ENCODE results near the gene VMAC.
"Not testable (repeated sequence)": the region's sequence is repeated elsewhere in the genome, so short reads cannot be mapped to it uniquely, and the experiment has no call there.

The VMAC gene

GRCh38 chr19:5904352-5905113 is at the start of gene VMAC:
VMAC (plus strand) TSS chr19:5904872; CDS start chr19:5904891, 19 bp downstream.
- peak within 1 kb of the TSS; percentile 97 for H3K4me3 ChIP-seq (ENCODE audit: low read length)
- no peaks in the 10 kb centered on the region for H3K27me3 ChIP-seq (ENCODE audit: control insufficient read depth, insufficient read depth, low read length)
- WGBS (ENCODE audit: insufficient coverage, insufficient read length) = no CpG with 5 or more reads among the region's 61 CpGs
- no peak within 1 kb of the TSS for H3K27ac ChIP-seq (ENCODE audit: low read length)
- DNase-seq (ENCODE audit: low read depth, low spot score) = peak; percentile 100
- H3K9me3 ChIP-seq (ENCODE audit: control insufficient read depth, insufficient read depth, low read length) = no peaks in the 10 kb centered on the region
- no peaks in the 10 kb centered on the region for H3K4me1 ChIP-seq (ENCODE audit: control insufficient read depth, insufficient read depth, low read length)
- H3K36me3 ChIP-seq (ENCODE audit: control insufficient read depth, insufficient read depth, low read length) = no peaks in the 10 kb centered on the region

GRCh38 chr19:5855151-5855550 is 49.5 kb upstream of the VMAC start:
- WGBS (ENCODE audit: insufficient coverage, insufficient read length) = no CpG with 5 or more reads among the region's 9 CpGs
- H3K4me1 ChIP-seq (ENCODE audit: control insufficient read depth, insufficient read depth, low read length); H3K27ac ChIP-seq (ENCODE audit: low read length); H3K9me3 ChIP-seq (ENCODE audit: control insufficient read depth, insufficient read depth, low read length); H3K27me3 ChIP-seq (ENCODE audit: control insufficient read depth, insufficient read depth, low read length); DNase-seq (ENCODE audit: low read depth, low spot score); H3K4me3 ChIP-seq (ENCODE audit: low read length); H3K36me3 ChIP-seq (ENCODE audit: control insufficient read depth, insufficient read depth, low read length): not testable (repeated sequence)

- DNase-seq (ENCODE audit: low read depth, low spot score) = no peak
- Histone ChIP-seq H3K36me3 (ENCODE audit: control insufficient read depth, insufficient read depth, low read length) (no peaks in the 10 kb centered on the region), H3K9me3 (ENCODE audit: control insufficient read depth, insufficient read depth, low read length) (no peaks in the 10 kb centered on the region; the same call in 1 of the 2 replicates), H3K27me3 (ENCODE audit: control insufficient read depth, insufficient read depth, low read length) (no peaks in the 10 kb centered on the region), H3K4me3 (ENCODE audit: low read length) (no peak overlapping the region), H3K4me1 (ENCODE audit: control insufficient read depth, insufficient read depth, low read length) (no peaks in the 10 kb centered on the region), H3K27ac (ENCODE audit: low read length) (no peak overlapping the region)
- WGBS (ENCODE audit: insufficient coverage, insufficient read length) = 96% methylated on average over 2 of the region's 18 CpGs
Observed at GRCh38 chr19:5857203-5858081, 47.2 kb upstream of the VMAC start.

- Histone ChIP-seq H3K27ac (ENCODE audit: low read length) (no peak overlapping the region), H3K4me3 (ENCODE audit: low read length) (no peak overlapping the region), H3K9me3 (ENCODE audit: control insufficient read depth, insufficient read depth, low read length) (no peaks in the 10 kb centered on the region), H3K27me3 (ENCODE audit: control insufficient read depth, insufficient read depth, low read length) (no peaks in the 10 kb centered on the region), H3K4me1 (ENCODE audit: control insufficient read depth, insufficient read depth, low read length) (no peaks in the 10 kb centered on the region), H3K36me3 (ENCODE audit: control insufficient read depth, insufficient read depth, low read length) (no peaks in the 10 kb centered on the region)
- no CpG with 5 or more reads among the region's 11 CpGs for WGBS (ENCODE audit: insufficient coverage, insufficient read length)
- no peak for DNase-seq (ENCODE audit: low read depth, low spot score)
Observed at GRCh38 chr19:5863030-5863665, 41.5 kb upstream of the VMAC start.

GRCh38 chr19:5864013-5864720 is 40.5 kb upstream of the VMAC start:
- Histone ChIP-seq H3K27me3 (ENCODE audit: control insufficient read depth, insufficient read depth, low read length) (no peaks in the 10 kb centered on the region), H3K4me3 (ENCODE audit: low read length) (no peak overlapping the region), H3K36me3 (ENCODE audit: control insufficient read depth, insufficient read depth, low read length) (no peaks in the 10 kb centered on the region), H3K4me1 (ENCODE audit: control insufficient read depth, insufficient read depth, low read length) (no peaks in the 10 kb centered on the region), H3K9me3 (ENCODE audit: control insufficient read depth, insufficient read depth, low read length) (no peaks in the 10 kb centered on the region), H3K27ac (ENCODE audit: low read length) (no peak overlapping the region)
- WGBS (ENCODE audit: insufficient coverage, insufficient read length) = no CpG with 5 or more reads among the region's 9 CpGs
- no peak for DNase-seq (ENCODE audit: low read depth, low spot score)

GRCh38 chr19:5864725-5865486 is 39.8 kb upstream of the VMAC start:
- H3K4me3 ChIP-seq (ENCODE audit: low read length) = no peak overlapping the region
- DNase-seq (ENCODE audit: low read depth, low spot score) = no peak
- no CpG with 5 or more reads among the region's 14 CpGs for WGBS (ENCODE audit: insufficient coverage, insufficient read length)
- H3K4me1 ChIP-seq (ENCODE audit: control insufficient read depth, insufficient read depth, low read length) = no peaks in the 10 kb centered on the region
- H3K27ac ChIP-seq (ENCODE audit: low read length) = no peak overlapping the region
- no peaks in the 10 kb centered on the region for H3K9me3 ChIP-seq (ENCODE audit: control insufficient read depth, insufficient read depth, low read length)
- no peaks in the 10 kb centered on the region for H3K27me3 ChIP-seq (ENCODE audit: control insufficient read depth, insufficient read depth, low read length)
- no peaks in the 10 kb centered on the region for H3K36me3 ChIP-seq (ENCODE audit: control insufficient read depth, insufficient read depth, low read length)

- H3K36me3 ChIP-seq (ENCODE audit: control insufficient read depth, insufficient read depth, low read length) = no peaks in the 10 kb centered on the region
- no peaks in the 10 kb centered on the region for H3K27me3 ChIP-seq (ENCODE audit: control insufficient read depth, insufficient read depth, low read length)
- no peak for DNase-seq (ENCODE audit: low read depth, low spot score)
- H3K9me3 ChIP-seq (ENCODE audit: control insufficient read depth, insufficient read depth, low read length) = no peaks in the 10 kb centered on the region
- H3K27ac ChIP-seq (ENCODE audit: low read length) = no peak overlapping the region
- H3K4me3 ChIP-seq (ENCODE audit: low read length) = no peak overlapping the region
- H3K4me1 ChIP-seq (ENCODE audit: control insufficient read depth, insufficient read depth, low read length) = no peaks in the 10 kb centered on the region
- no CpG with 5 or more reads among the region's 11 CpGs for WGBS (ENCODE audit: insufficient coverage, insufficient read length)
Observed at GRCh38 chr19:5865772-5866171, 38.9 kb upstream of the VMAC start.

GRCh38 chr19:5867201-5868136 is 37.2 kb upstream of the VMAC start:
- Histone ChIP-seq H3K4me1 (ENCODE audit: control insufficient read depth, insufficient read depth, low read length) (no peaks in the 10 kb centered on the region), H3K27me3 (ENCODE audit: control insufficient read depth, insufficient read depth, low read length) (no peaks in the 10 kb centered on the region)
- no CpG with 5 or more reads among the region's 31 CpGs for WGBS (ENCODE audit: insufficient coverage, insufficient read length)

GRCh38 chr19:5870986-5871394 is 33.7 kb upstream of the VMAC start:
- Histone ChIP-seq H3K27me3 (ENCODE audit: control insufficient read depth, insufficient read depth, low read length) (no peaks in the 10 kb centered on the region), H3K9me3 (ENCODE audit: control insufficient read depth, insufficient read depth, low read length) (no peaks in the 10 kb centered on the region), H3K4me1 (ENCODE audit: control insufficient read depth, insufficient read depth, low read length) (no peaks in the 10 kb centered on the region), H3K27ac (ENCODE audit: low read length) (no peak overlapping the region), H3K4me3 (ENCODE audit: low read length) (no peak overlapping the region), H3K36me3 (ENCODE audit: control insufficient read depth, insufficient read depth, low read length) (no peaks in the 10 kb centered on the region)
- WGBS (ENCODE audit: insufficient coverage, insufficient read length) = no CpG with 5 or more reads among the region's 12 CpGs
- DNase-seq (ENCODE audit: low read depth, low spot score) = no peak

More at GRCh38 chr19:5867201-5868136, 37.2 kb upstream of the VMAC start:
- no peaks in the 10 kb centered on the region for H3K9me3 ChIP-seq (ENCODE audit: control insufficient read depth, insufficient read depth, low read length)
- H3K36me3 ChIP-seq (ENCODE audit: control insufficient read depth, insufficient read depth, low read length) = no peaks in the 10 kb centered on the region
- DNase-seq (ENCODE audit: low read depth, low spot score) = no peak
- H3K27ac ChIP-seq (ENCODE audit: low read length) = no peak overlapping the region
- no peak overlapping the region for H3K4me3 ChIP-seq (ENCODE audit: low read length)
